ENCODE measurements around the gene ITGA6.

The ITGA6 gene

GRCh38 chr2:172442072-172442895 is 14.9 kb downstream of the ITGA6 start:
- DNase-seq, result no peak

GRCh38 chr2:172445851-172446250 is 18.5 kb downstream of the ITGA6 start:
- no peak for DNase-seq

- DNase-seq, result no peak
Observed at GRCh38 chr2:172446474-172447063, 19.2 kb downstream of the ITGA6 start.

GRCh38 chr2:172447811-172448493 is 20.6 kb downstream of the ITGA6 start:
- DNase-seq, result no peak

- no peak for DNase-seq
Observed at GRCh38 chr2:172448544-172449267, 21.3 kb downstream of the ITGA6 start.

- DNase-seq, result no peak
Observed at GRCh38 chr2:172449911-172450550, 22.6 kb downstream of the ITGA6 start.

- DNase-seq, result no peak
Observed at GRCh38 chr2:172451923-172452322, 24.5 kb downstream of the ITGA6 start.

- DNase-seq, result peak; percentile 87
Observed at GRCh38 chr2:172452845-172453244, 25.5 kb downstream of the ITGA6 start.

- DNase-seq, result no peak
Observed at GRCh38 chr2:172454404-172455120, 27.2 kb downstream of the ITGA6 start.

GRCh38 chr2:172455121-172455515 is 27.7 kb downstream of the ITGA6 start:
- DNase-seq, result no peak

- no peak for DNase-seq
Observed at GRCh38 chr2:172456002-172456401, 28.6 kb downstream of the ITGA6 start.

GRCh38 chr2:172457536-172457935 is 30.1 kb downstream of the ITGA6 start:
- DNase-seq, result peak; percentile 97

- DNase-seq, result no peak
Observed at GRCh38 chr2:172458561-172459124, 31.3 kb downstream of the ITGA6 start.

GRCh38 chr2:172460780-172461201 is 33.4 kb downstream of the ITGA6 start:
- DNase-seq, result no peak

GRCh38 chr2:172461591-172462372 is 34.4 kb downstream of the ITGA6 start:
- peak; percentile 83 for DNase-seq

- no peak for DNase-seq
Observed at GRCh38 chr2:172462373-172462848, 35.0 kb downstream of the ITGA6 start.

- DNase-seq, result no peak
Observed at GRCh38 chr2:172462849-172463381, 35.5 kb downstream of the ITGA6 start.

GRCh38 chr2:172464400-172465129 is 37.2 kb downstream of the ITGA6 start:
- no peak for DNase-seq
